WTC11 (cell line): ENCODE measurements around the gene EID2.

Experiments used
- CTCF ChIP-seq: fragments of 200-600 bp; IDR thresholded peaks from 2 replicates; pipeline ENCODE4 v1.8.0; 2022; ENCODE audit warnings: antibody characterized with exemption
- GTF2I ChIP-seq: fragments of 250-450 bp; sonication (Bioruptor Pico); conservative IDR thresholded peaks from 2 replicates; pipeline ENCODE4 v1.4.0; 2021; ENCODE audit warnings: mild to moderate bottlenecking
- HMGXB4 ChIP-seq: sonication (generic); formaldehyde crosslinking; IDR thresholded peaks from 2 replicates; pipeline ENCODE4 v1.8.1; 2023; ENCODE audit warnings: mild to moderate bottlenecking, moderate library complexity, missing genetic modification reagents
- ZNF138 ChIP-seq: sonication (generic); formaldehyde crosslinking; conservative IDR thresholded peaks from 2 replicates; pipeline ENCODE4 v1.8.1; 2022; ENCODE audit warnings: mild to moderate bottlenecking, moderate library complexity, missing genetic modification reagents

- no peak for TF ChIP-seq CTCF
- no peak for TF ChIP-seq HMGXB4 (CRISPR knock-in tag)
- TF ChIP-seq GTF2I (CRISPR knock-in tag) = no peak
- no peak for TF ChIP-seq ZNF138
These were observed 15.9 kb upstream of the EID2 start for GRCh38 chr19:39555883-39556282.
